ENCODE results near the gene TM4SF18.

DNA sequence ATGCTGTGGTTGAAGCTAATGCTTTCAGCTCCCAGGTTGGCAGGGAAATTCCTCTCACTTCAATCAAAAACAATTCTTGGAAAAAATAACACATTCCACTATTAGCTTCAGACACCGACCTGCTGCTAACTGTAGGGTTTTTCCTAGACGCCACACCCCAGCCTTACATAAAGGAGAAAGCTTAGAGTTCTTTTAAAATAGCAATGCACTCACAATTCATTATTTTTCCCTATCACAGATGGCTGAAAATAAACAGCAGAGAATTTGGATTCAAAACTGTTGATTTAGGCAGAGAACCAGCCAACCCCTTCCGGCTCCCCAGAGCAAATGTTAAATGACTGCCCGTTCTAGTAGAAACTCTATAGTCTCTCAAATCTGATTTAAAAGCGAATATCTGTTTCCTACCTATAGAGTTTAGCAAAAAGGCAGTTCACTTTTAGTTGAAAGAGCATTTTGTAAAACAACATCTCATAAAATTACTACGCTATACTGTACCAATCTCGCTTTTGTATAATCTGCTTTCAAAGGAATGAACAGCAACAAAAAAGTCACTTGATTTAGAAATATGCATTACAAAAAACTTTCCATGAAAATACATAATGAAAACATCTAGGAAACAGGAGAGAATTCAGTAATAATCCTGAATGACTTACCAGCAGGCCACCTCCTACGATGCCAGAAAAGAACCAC lies 43.4 kb upstream of the TM4SF18 start:
- TF ChIP-seq, protein P1, sequence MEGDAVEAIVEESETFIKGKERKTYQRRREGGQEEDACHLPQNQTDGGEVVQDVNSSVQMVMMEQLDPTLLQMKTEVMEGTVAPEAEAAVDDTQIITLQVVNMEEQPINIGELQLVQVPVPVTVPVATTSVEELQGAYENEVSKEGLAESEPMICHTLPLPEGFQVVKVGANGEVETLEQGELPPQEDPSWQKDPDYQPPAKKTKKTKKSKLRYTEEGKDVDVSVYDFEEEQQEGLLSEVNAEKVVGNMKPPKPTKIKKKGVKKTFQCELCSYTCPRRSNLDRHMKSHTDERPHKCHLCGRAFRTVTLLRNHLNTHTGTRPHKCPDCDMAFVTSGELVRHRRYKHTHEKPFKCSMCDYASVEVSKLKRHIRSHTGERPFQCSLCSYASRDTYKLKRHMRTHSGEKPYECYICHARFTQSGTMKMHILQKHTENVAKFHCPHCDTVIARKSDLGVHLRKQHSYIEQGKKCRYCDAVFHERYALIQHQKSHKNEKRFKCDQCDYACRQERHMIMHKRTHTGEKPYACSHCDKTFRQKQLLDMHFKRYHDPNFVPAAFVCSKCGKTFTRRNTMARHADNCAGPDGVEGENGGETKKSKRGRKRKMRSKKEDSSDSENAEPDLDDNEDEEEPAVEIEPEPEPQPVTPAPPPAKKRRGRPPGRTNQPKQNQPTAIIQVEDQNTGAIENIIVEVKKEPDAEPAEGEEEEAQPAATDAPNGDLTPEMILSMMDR (IDR thresholded peaks at IDR 0.05), result no peak
- TF ChIP-seq POLR2A (IDR thresholded peaks at IDR 0.05), result no peak

All from vagina (tissue), 2 donors.